Measurements from ENCODE around the gene KIF16B. TPM values are rescaled to one million over a fixed set of nuclear protein-coding genes. Genes with fewer than 3 reads are reported as not detected.

Gene KIF16B
- total RNA-seq, 1 experiment from 2014 or later, result 7.0 TPM

DNA sequence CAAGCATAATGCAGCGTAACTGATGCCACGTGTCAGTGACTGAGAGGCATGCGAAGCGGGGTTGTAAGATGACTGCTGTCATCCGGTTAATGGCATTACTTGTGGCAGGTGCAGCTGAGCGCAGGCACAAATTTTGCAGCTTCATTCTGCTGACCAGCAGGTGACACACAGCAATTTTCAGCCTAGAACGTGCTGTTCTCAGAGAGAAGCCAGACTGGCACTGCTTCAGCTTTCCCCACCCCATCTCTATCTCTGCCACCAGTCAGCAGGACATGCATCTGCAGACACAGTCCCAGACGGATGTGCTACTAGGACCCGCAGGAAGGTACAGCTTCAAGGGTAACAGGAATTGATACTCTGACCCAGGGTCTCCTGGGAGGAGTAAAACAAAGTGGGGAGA is 221.8 kb downstream of the KIF16B start:
- H3K9me2 ChIP-seq (ENCODE audit: insufficient read depth), result no peaks in the 10 kb centered on the region
- DNase-seq (ENCODE audit: low read depth, low spot score) (no peak), ATAC-seq (no peak)
- H3K9ac ChIP-seq (ENCODE audit: low read length), result no peak overlapping the region
- ChIA-PET CTCF (no interaction called here), POLR2A (no interaction called here), RAD21 (ENCODE audit: low non-redundant PET in 1 of 2, low total read pairs in 2 of 2, uncharacterized antibody in 2 of 2, unreplicated experiment in 2 of 2) (no interaction called here)
- H3K4me1 ChIP-seq (ENCODE audit: control insufficient read depth in 1 of 2, insufficient read depth in 2 of 2, low read length in 2 of 2), result no peaks in the 10 kb centered on the region
- no peaks in the 10 kb centered on the region for H3K9me3 ChIP-seq (ENCODE audit: control insufficient read depth in 1 of 2, insufficient read depth in 1 of 2, low read depth in 1 of 2, low read length in 2 of 2)
- no peak overlapping the region for H2AFZ ChIP-seq (ENCODE audit: low read depth, low read length, poor library complexity, severe bottlenecking)
- H3K4me3 ChIP-seq (replicated peaks in 1 of 2; ENCODE audit: low read depth in 1 of 2, low read length in 2 of 2), result no peak overlapping the region
- TF ChIP-seq JUND (IDR thresholded peaks at IDR 0.05) (no peak), ZNF274 (IDR thresholded peaks at IDR 0.05; ENCODE audit: low read depth, low read length) (no peak), EGR1 (IDR thresholded peaks at IDR 0.05; ENCODE audit: low read depth) (no peak), FOSL1 (IDR thresholded peaks at IDR 0.05; ENCODE audit: low read depth) (no peak), RAD21 (IDR thresholded peaks at IDR 0.05; ENCODE audit: low read depth) (no peak), CEBPB (IDR thresholded peaks at IDR 0.05; ENCODE audit: low read depth) (no peak), ZFX (IDR thresholded peaks at IDR 0.05) (no peak), SRF (IDR thresholded peaks at IDR 0.05; ENCODE audit: low read depth) (no peak)
- TF ChIP-seq, protein P1, sequence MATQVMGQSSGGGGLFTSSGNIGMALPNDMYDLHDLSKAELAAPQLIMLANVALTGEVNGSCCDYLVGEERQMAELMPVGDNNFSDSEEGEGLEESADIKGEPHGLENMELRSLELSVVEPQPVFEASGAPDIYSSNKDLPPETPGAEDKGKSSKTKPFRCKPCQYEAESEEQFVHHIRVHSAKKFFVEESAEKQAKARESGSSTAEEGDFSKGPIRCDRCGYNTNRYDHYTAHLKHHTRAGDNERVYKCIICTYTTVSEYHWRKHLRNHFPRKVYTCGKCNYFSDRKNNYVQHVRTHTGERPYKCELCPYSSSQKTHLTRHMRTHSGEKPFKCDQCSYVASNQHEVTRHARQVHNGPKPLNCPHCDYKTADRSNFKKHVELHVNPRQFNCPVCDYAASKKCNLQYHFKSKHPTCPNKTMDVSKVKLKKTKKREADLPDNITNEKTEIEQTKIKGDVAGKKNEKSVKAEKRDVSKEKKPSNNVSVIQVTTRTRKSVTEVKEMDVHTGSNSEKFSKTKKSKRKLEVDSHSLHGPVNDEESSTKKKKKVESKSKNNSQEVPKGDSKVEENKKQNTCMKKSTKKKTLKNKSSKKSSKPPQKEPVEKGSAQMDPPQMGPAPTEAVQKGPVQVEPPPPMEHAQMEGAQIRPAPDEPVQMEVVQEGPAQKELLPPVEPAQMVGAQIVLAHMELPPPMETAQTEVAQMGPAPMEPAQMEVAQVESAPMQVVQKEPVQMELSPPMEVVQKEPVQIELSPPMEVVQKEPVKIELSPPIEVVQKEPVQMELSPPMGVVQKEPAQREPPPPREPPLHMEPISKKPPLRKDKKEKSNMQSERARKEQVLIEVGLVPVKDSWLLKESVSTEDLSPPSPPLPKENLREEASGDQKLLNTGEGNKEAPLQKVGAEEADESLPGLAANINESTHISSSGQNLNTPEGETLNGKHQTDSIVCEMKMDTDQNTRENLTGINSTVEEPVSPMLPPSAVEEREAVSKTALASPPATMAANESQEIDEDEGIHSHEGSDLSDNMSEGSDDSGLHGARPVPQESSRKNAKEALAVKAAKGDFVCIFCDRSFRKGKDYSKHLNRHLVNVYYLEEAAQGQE (IDR thresholded peaks at IDR 0.05; ENCODE audit: low read depth), result no peak
- TF ChIP-seq, protein P2, sequence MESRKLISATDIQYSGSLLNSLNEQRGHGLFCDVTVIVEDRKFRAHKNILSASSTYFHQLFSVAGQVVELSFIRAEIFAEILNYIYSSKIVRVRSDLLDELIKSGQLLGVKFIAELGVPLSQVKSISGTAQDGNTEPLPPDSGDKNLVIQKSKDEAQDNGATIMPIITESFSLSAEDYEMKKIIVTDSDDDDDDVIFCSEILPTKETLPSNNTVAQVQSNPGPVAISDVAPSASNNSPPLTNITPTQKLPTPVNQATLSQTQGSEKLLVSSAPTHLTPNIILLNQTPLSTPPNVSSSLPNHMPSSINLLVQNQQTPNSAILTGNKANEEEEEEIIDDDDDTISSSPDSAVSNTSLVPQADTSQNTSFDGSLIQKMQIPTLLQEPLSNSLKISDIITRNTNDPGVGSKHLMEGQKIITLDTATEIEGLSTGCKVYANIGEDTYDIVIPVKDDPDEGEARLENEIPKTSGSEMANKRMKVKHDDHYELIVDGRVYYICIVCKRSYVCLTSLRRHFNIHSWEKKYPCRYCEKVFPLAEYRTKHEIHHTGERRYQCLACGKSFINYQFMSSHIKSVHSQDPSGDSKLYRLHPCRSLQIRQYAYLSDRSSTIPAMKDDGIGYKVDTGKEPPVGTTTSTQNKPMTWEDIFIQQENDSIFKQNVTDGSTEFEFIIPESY (IDR thresholded peaks at IDR 0.05; ENCODE audit: extremely low read depth, insufficient replicate concordance, low read length), result no peak
- TF ChIP-seq, protein P3, sequence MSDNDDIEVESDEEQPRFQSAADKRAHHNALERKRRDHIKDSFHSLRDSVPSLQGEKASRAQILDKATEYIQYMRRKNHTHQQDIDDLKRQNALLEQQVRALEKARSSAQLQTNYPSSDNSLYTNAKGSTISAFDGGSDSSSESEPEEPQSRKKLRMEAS (IDR thresholded peaks at IDR 0.05), result no peak
- H4K20me1 ChIP-seq (ENCODE audit: insufficient read depth), result no peaks in the 10 kb centered on the region
- H3K79me2 ChIP-seq (ENCODE audit: insufficient read depth, low read length), result no peaks in the 10 kb centered on the region
- intact Hi-C loops (cut with micrococcal nuclease), result no loop called here
- no peak overlapping the region for H3K4me2 ChIP-seq (ENCODE audit: low read length)
- H3K27me3 ChIP-seq (ENCODE audit: insufficient read depth, low read length), result no peaks in the 10 kb centered on the region
- H3K36me3 ChIP-seq (ENCODE audit: control insufficient read depth in 1 of 2, insufficient read depth in 2 of 2, low read length in 2 of 2), result no peaks in the 10 kb centered on the region
- no TSS peak for BruUV-seq (replicated peaks)
- H3K27ac ChIP-seq (ENCODE audit: low read depth, low read length), result no peak overlapping the region
